ENCODE results near the gene SLC25A29. TPM values are rescaled to one million over a fixed set of nuclear protein-coding genes. Genes with fewer than 3 reads are reported as not detected.
A peak's percentile ranks its signal among the peaks of the same experiment; 100 is the strongest.

Gene SLC25A29
- total and polyA plus RNA-seq, 2 donors from 2014 or later, result 88.5 to 152 TPM

- Histone ChIP-seq H3K27me3 (ENCODE audit: control insufficient read depth, insufficient read depth, low read length) (no peaks in the 10 kb centered on the region), H3K9me3 (ENCODE audit: control insufficient read depth in 2 of 3, insufficient read depth in 1 of 3, low read length in 3 of 3) (no peaks in the 10 kb centered on the region), H3K4me1 (ENCODE audit: control insufficient read depth in 2 of 3, insufficient read depth in 2 of 3, low read depth in 1 of 3, low read length in 3 of 3) (no peaks in the 10 kb centered on the region), H3K4me3 (ENCODE audit: low read length in 3 of 3) (no peak overlapping the region), H3K9ac (ENCODE audit: low read length in 3 of 3) (no peak overlapping the region), H3K27ac (ENCODE audit: low read depth in 2 of 2, low read length in 2 of 2) (peak overlapping the region in 1 of 2 donors; percentile 30), H3K36me3 (ENCODE audit: control insufficient read depth in 2 of 3, insufficient read depth in 3 of 3, low read length in 3 of 3) (no peaks in the 10 kb centered on the region)
- DNase-seq, result no peak
- intact Hi-C loops (cut with DNase I), result no loop called here
- FAIRE-seq, result no peak
- no peak for TF ChIP-seq CTCF (IDR thresholded peaks at IDR 0.05; ENCODE audit: borderline replicate concordance, extremely low read depth, insufficient read depth)
Observed at GRCh38 chr14:100325958-100326357, 19.7 kb upstream of the SLC25A29 start.

GRCh38 chr14:100325231-100325632, 19.0 kb upstream of the SLC25A29 start:
- FAIRE-seq, result no peak
- intact Hi-C loops (cut with DNase I), result no loop called here
- Histone ChIP-seq H3K27ac (ENCODE audit: low read depth in 2 of 2, low read length in 2 of 2) (peak overlapping the region; percentile 38 to 72), H3K27me3 (ENCODE audit: control insufficient read depth, insufficient read depth, low read length) (no peaks in the 10 kb centered on the region), H3K4me3 (ENCODE audit: low read length in 3 of 3) (no peak overlapping the region), H3K36me3 (ENCODE audit: control insufficient read depth in 2 of 3, insufficient read depth in 3 of 3, low read length in 3 of 3) (no peaks in the 10 kb centered on the region), H3K9ac (ENCODE audit: low read length in 3 of 3) (no peak overlapping the region), H3K9me3 (ENCODE audit: control insufficient read depth in 2 of 3, insufficient read depth in 1 of 3, low read length in 3 of 3) (no peaks in the 10 kb centered on the region), H3K4me1 (ENCODE audit: control insufficient read depth in 2 of 3, insufficient read depth in 2 of 3, low read depth in 1 of 3, low read length in 3 of 3) (no peaks in the 10 kb centered on the region)
- peak in 4 of 5 donors; percentile 37 to 59 (median 47) for DNase-seq
- TF ChIP-seq CTCF (IDR thresholded peaks at IDR 0.05; ENCODE audit: borderline replicate concordance, extremely low read depth, insufficient read depth), result no peak

- Histone ChIP-seq H3K9ac (ENCODE audit: low read length in 3 of 3) (no peak overlapping the region), H3K4me3 (ENCODE audit: low read length in 3 of 3) (no peak overlapping the region), H3K4me1 (ENCODE audit: control insufficient read depth in 2 of 3, insufficient read depth in 2 of 3, low read depth in 1 of 3, low read length in 3 of 3) (no peaks in the 10 kb centered on the region), H3K27ac (ENCODE audit: low read depth in 2 of 2, low read length in 2 of 2) (no peak overlapping the region), H3K9me3 (ENCODE audit: control insufficient read depth in 2 of 3, insufficient read depth in 1 of 3, low read length in 3 of 3) (no peaks in the 10 kb centered on the region), H3K36me3 (ENCODE audit: control insufficient read depth in 2 of 3, insufficient read depth in 3 of 3, low read length in 3 of 3) (no peaks in the 10 kb centered on the region), H3K27me3 (ENCODE audit: control insufficient read depth, insufficient read depth, low read length) (no peaks in the 10 kb centered on the region)
- FAIRE-seq, result no peak
- TF ChIP-seq CTCF (IDR thresholded peaks at IDR 0.05; ENCODE audit: borderline replicate concordance, extremely low read depth, insufficient read depth), result no peak
- no peak for DNase-seq
- intact Hi-C loops (cut with DNase I), result no loop called here
Observed at GRCh38 chr14:100323942-100324307, 17.7 kb upstream of the SLC25A29 start.

Measured in kidney (tissue), 14 donors.